HCT116 (cell line): ENCODE measurements around the gene FOXP1. TPM values are rescaled to one million over a fixed set of nuclear protein-coding genes. Genes with fewer than 3 reads are reported as not detected.
"Not testable (repeated sequence)": the region's sequence is repeated elsewhere in the genome, so short reads cannot be mapped to it uniquely, and the experiment has no call there.

Experiments used
- ATAC-seq: fragments of 200-7000 bp; cut with Tn5 transposase; 2 replicates; pipeline ENCODE4 v1.9.1; 2020; ENCODE audit warnings: mild to moderate bottlenecking, moderate library complexity
- BruUV-seq: library from RNA; stranded (reverse); fragments of 400-500 nt; replicated peaks from 2 replicates; lab custom pipeline; 2021; lab: Mats Ljungman, UMichigan
- CTCF ChIA-PET: fragments of 300-600 bp; sonication (Branson Sonifier 250); formaldehyde crosslinking; loops from one replicate; lab custom pipeline; 2021; ENCODE audit warnings: antibody characterized with exemption; lab: Charles Lee
- POLR2A ChIA-PET: fragments of 300-600, 350-600 bp; sonication (Branson Sonifier 250); formaldehyde crosslinking; loops from one replicate; lab custom pipeline; 2021; ENCODE audit warnings: antibody characterized with exemption; lab: Charles Lee
- RAD21 ChIA-PET, 2 experiments: fragments of 300-600 bp; sonication (Branson Sonifier 250); formaldehyde crosslinking; loops; one replicate each; lab custom pipeline; 2023; ENCODE audit warnings: low total read pairs in 2 of 2; ENCODE audit not compliant: uncharacterized antibody in 2 of 2, unreplicated experiment in 2 of 2, low non-redundant PET in 1 of 2; lab: Charles Lee
- DNase-seq: peaks from one replicate; pipeline ENCODE4 v3.0.0-alpha.2; 2010; ENCODE audit warnings: low read depth, low spot score
- H2AFZ ChIP-seq: fragments of 200-600 bp; shearing (Covaris generic), sonication (generic); 2 replicates; pipeline ENCODE4 v1.6.1; 2017; ENCODE audit warnings: low read depth, mixed run types, mixed read lengths, antibody characterized with exemption, low read length; ENCODE audit not compliant: poor library complexity, severe bottlenecking
- H3K27ac ChIP-seq: 2 replicates; pipeline ENCODE4 v1.5.1; 2012; ENCODE audit warnings: low read depth, low read length
- H3K27me3 ChIP-seq: fragments of 200-600 bp; sonication (generic); 2 replicates; pipeline ENCODE4 v1.6.1; 2016; ENCODE audit warnings: mixed run types, low read length, mixed read lengths; ENCODE audit not compliant: insufficient read depth
- H3K36me3 ChIP-seq, 2 experiments: fragments of 200-500 bp in 1 of 2; fragments of 200-600 bp in 1 of 2; sonication (Bioruptor generic) in 1 of 2; sonication (generic) in 1 of 2; 2 replicates each; pipeline versions ENCODE4 v1.5.1 to v1.6.1; 2014 to 2016; ENCODE audit warnings: low read length in 2 of 2, inconsistent platforms in 1 of 2, mixed read lengths in 1 of 2, mixed run types in 1 of 2; ENCODE audit not compliant: insufficient read depth in 2 of 2, control insufficient read depth in 1 of 2
- H3K4me1 ChIP-seq, 2 experiments: fragments of 200-600 bp in 1 of 2; sonication (generic) in 1 of 2; 2 replicates each; pipeline versions ENCODE4 v1.5.1 to v1.6.1; 2012 to 2017; ENCODE audit warnings: low read length in 2 of 2, inconsistent platforms in 1 of 2, mild to moderate bottlenecking in 1 of 2, mixed read lengths in 1 of 2, mixed run types in 1 of 2, moderate library complexity in 1 of 2; ENCODE audit not compliant: insufficient read depth in 2 of 2, control insufficient read depth in 1 of 2
- H3K4me2 ChIP-seq: fragments of 200-600 bp; sonication (generic); 2 replicates; pipeline ENCODE4 v1.6.1; 2017; ENCODE audit warnings: mixed run types, low read length, mixed read lengths
- H3K4me3 ChIP-seq, 2 experiments: fragments of 200-600 bp in 1 of 2; sonication (generic) in 1 of 2; replicated peaks in 1 of 2; 2 replicates each; pipeline ENCODE4 v1.5.1; 2011 to 2016; ENCODE audit warnings: low read length in 2 of 2, control low read depth in 1 of 2, low read depth in 1 of 2, mild to moderate bottlenecking in 1 of 2, mixed read lengths in 1 of 2, mixed run types in 1 of 2
- H3K79me2 ChIP-seq: fragments of 200-600 bp; sonication (generic); 2 replicates; pipeline ENCODE4 v1.6.1; 2017; ENCODE audit warnings: mild to moderate bottlenecking, mixed run types, low read length, moderate library complexity, mixed read lengths; ENCODE audit not compliant: insufficient read depth
- H3K9ac ChIP-seq: fragments of 200-600 bp; sonication (generic); 2 replicates; pipeline ENCODE4 v1.6.1; 2016; ENCODE audit warnings: low read length, mixed read lengths
- H3K9me2 ChIP-seq: fragments of 200-600 bp; sonication (generic), shearing (Covaris generic); 2 replicates; pipeline ENCODE4 v1.6.1; 2017; ENCODE audit warnings: mixed run types, mild to moderate bottlenecking, moderate library complexity; ENCODE audit not compliant: insufficient read depth
- H3K9me3 ChIP-seq, 2 experiments: fragments of 200-500 bp in 1 of 2; fragments of 200-600 bp in 1 of 2; sonication (Bioruptor generic) in 1 of 2; sonication (generic) in 1 of 2; 2 replicates each; pipeline ENCODE4 v1.6.1; 2014 to 2017; ENCODE audit warnings: low read length in 2 of 2, mixed read lengths in 2 of 2, inconsistent platforms in 1 of 2, low read depth in 1 of 2, mild to moderate bottlenecking in 1 of 2, mixed run types in 1 of 2, moderate library complexity in 1 of 2; ENCODE audit not compliant: control insufficient read depth in 1 of 2, insufficient read depth in 1 of 2
- H4K20me1 ChIP-seq: fragments of 200-600 bp; sonication (generic), shearing (Covaris generic); 2 replicates; pipeline ENCODE4 v1.6.1; 2017; ENCODE audit warnings: mixed run types, mild to moderate bottlenecking, moderate library complexity; ENCODE audit not compliant: insufficient read depth
- CTCF ChIP-seq, 3 experiments: fragments of 200-600 bp in 1 of 3; sonication (generic) in 1 of 3; IDR thresholded peaks in 2 of 3; conservative IDR thresholded peaks in 1 of 3; 2 replicates each; pipeline ENCODE4 v1.5.1; 2012 to 2017; ENCODE audit warnings: low read depth in 2 of 3, low read length in 2 of 3, antibody characterized with exemption in 1 of 3, borderline replicate concordance in 1 of 3, control low read depth in 1 of 3, mild to moderate bottlenecking in 1 of 3, mixed read lengths in 1 of 3, mixed run types in 1 of 3, moderate library complexity in 1 of 3; ENCODE audit not compliant: insufficient read depth in 1 of 3
- EZH2phosphoT487 ChIP-seq: fragments of 200-600 bp; IDR thresholded peaks from 2 replicates; pipeline ENCODE4 v1.6.1; 2018; ENCODE audit warnings: antibody characterized with exemption, borderline replicate concordance
- FOSL1 ChIP-seq: IDR thresholded peaks from 2 replicates; pipeline ENCODE4 v1.6.1; 2012; ENCODE audit warnings: low read depth
- JUND ChIP-seq: IDR thresholded peaks from 2 replicates; pipeline ENCODE4 v1.6.1; 2012
- MAX ChIP-seq: IDR thresholded peaks from 2 replicates; pipeline ENCODE4 v1.6.1; 2012
- REST ChIP-seq: IDR thresholded peaks from 2 replicates; pipeline ENCODE4 v1.6.1; 2012; ENCODE audit warnings: low read depth
- YY1 ChIP-seq: IDR thresholded peaks from 2 replicates; pipeline ENCODE4 v1.6.1; 2011; ENCODE audit warnings: low read length, low read depth, moderate library complexity, mild to moderate bottlenecking; ENCODE audit not compliant: insufficient replicate concordance; ENCODE audit errors: extremely low read depth
- ZFX ChIP-seq: fragments of 450-650 bp; IDR thresholded peaks from 2 replicates; pipeline ENCODE4 v1.6.1; 2017
- intact Hi-C: fragments of 100-400 bp; cut with micrococcal nuclease; formaldehyde crosslinking; loops from 2 replicates; pipeline ENCODE4 v1.10.0; 2022
- total RNA-seq: library from RNA; stranded (reverse); gene quantifications from one replicate; pipeline ENCODE4 v1.2.1, GENCODE V29; 2021; ENCODE audit not compliant: unreplicated experiment
- TF ChIP-seq, protein P1 (sequence below): IDR thresholded peaks from 2 replicates; pipeline ENCODE4 v1.6.1; 2011; ENCODE audit warnings: mild to moderate bottlenecking, low read length, moderate library complexity; ENCODE audit not compliant: insufficient replicate concordance; ENCODE audit errors: extremely low read depth
- TF ChIP-seq, protein P2 (sequence below): IDR thresholded peaks from 2 replicates; pipeline ENCODE4 v1.6.1; 2012

FOXP1 gene
- total RNA-seq, 1 experiment from 2014 or later, result 11.4 TPM

DNA sequence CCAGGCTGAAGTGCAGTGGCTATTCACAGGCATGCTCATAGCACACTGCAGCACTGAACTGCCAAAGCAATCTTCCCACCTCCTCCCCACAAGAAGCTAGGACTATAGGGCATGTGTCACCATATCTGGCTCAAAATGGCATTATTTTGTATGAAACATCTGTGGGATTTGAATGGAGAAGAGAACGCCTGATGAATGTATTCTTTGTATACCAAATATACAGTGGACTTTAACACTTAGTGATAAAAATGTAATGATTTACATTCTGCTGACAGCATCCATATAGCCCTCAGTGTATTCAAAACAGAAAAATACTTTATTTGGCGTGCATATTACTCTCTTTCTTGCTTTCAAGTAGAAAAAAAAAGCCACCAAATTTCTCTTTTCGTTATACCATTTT lies 257.8 kb downstream of the FOXP1 start:
- Histone ChIP-seq H3K79me2 (no peaks in the 10 kb centered on the region), H3K9me3 (no peaks in the 10 kb centered on the region), H3K9ac (no peak overlapping the region), H3K27me3 (no peaks in the 10 kb centered on the region), H2AFZ (no peak overlapping the region), H3K27ac (no peak overlapping the region), H3K4me3 (no peak overlapping the region), H3K36me3 (no peaks in the 10 kb centered on the region), H3K4me1 (no peaks in the 10 kb centered on the region), H3K9me2 (no peaks in the 10 kb centered on the region), H4K20me1 (no peaks in the 10 kb centered on the region), H3K4me2 (no peak overlapping the region)
- no peak for TF ChIP-seq JUND
- no peak for TF ChIP-seq ZFX
- TF ChIP-seq YY1, result no peak
- TF ChIP-seq MAX, result no peak
- TF ChIP-seq, protein P1, sequence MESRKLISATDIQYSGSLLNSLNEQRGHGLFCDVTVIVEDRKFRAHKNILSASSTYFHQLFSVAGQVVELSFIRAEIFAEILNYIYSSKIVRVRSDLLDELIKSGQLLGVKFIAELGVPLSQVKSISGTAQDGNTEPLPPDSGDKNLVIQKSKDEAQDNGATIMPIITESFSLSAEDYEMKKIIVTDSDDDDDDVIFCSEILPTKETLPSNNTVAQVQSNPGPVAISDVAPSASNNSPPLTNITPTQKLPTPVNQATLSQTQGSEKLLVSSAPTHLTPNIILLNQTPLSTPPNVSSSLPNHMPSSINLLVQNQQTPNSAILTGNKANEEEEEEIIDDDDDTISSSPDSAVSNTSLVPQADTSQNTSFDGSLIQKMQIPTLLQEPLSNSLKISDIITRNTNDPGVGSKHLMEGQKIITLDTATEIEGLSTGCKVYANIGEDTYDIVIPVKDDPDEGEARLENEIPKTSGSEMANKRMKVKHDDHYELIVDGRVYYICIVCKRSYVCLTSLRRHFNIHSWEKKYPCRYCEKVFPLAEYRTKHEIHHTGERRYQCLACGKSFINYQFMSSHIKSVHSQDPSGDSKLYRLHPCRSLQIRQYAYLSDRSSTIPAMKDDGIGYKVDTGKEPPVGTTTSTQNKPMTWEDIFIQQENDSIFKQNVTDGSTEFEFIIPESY, result no peak
- TF ChIP-seq EZH2phosphoT487, result no peak
- TF ChIP-seq, protein P2, sequence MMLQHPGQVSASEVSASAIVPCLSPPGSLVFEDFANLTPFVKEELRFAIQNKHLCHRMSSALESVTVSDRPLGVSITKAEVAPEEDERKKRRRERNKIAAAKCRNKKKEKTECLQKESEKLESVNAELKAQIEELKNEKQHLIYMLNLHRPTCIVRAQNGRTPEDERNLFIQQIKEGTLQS, result no peak
- TF ChIP-seq CTCF (IDR thresholded peaks at IDR 0.05 in 2 of 3, conservative IDR thresholded peaks at IDR 0.05 in 1 of 3; ENCODE audit: borderline replicate concordance in 1 of 3, insufficient read depth in 1 of 3, low read depth in 2 of 3, low read length in 2 of 3), result no peak
- TF ChIP-seq REST, result no peak
- TF ChIP-seq FOSL1, result no peak
- no TSS peak for BruUV-seq
- intact Hi-C loops, result no loop called here
- ChIA-PET CTCF (no interaction called here), POLR2A (no interaction called here), RAD21 (no interaction called here)
- no peak for DNase-seq
- no peak for ATAC-seq

DNA sequence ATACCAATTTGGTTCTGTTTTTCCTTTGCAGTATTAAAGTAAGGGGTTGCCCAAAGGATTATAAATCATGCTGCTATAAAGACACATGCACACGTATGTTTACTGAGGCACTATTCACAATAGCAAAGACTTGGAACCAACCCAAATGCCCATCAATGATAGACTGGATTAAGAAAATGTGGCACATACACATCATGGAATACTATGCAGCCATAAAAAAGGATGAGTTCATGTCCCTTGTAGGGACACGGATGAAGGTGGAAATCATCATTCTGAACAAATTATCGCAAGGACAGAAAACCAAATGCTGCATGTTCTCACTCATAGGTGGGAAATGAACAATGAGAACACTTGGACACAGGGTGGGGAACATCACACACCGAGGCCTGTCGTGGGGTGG lies 259.3 kb downstream of the FOXP1 start:
- H3K27ac ChIP-seq, H2AFZ ChIP-seq, H4K20me1 ChIP-seq, H3K27me3 ChIP-seq, H3K79me2 ChIP-seq, H3K4me3 ChIP-seq, intact Hi-C loops, H3K36me3 ChIP-seq, H3K4me1 ChIP-seq, RAD21 ChIA-PET, H3K9ac ChIP-seq, POLR2A ChIA-PET, DNase-seq, H3K9me2 ChIP-seq, BruUV-seq, H3K4me2 ChIP-seq, H3K9me3 ChIP-seq, CTCF ChIA-PET, ATAC-seq: not testable (repeated sequence)
